Skeletal muscle cell (primary cell): ENCODE data around the gene USP25.
A peak's percentile ranks its signal among the peaks of the same experiment; 100 is the strongest.

Source experiments
- DNase-seq: peaks from one replicate; pipeline ENCODE4 v3.0.0-alpha.2; 2010; ENCODE audit warnings: low read depth
- H3K4me3 ChIP-seq: 2 replicates; pipeline ENCODE4 v1.5.1; 2011; ENCODE audit warnings: low read depth, mild to moderate bottlenecking, control low read depth, low read length, moderate library complexity

The USP25 gene

DNA sequence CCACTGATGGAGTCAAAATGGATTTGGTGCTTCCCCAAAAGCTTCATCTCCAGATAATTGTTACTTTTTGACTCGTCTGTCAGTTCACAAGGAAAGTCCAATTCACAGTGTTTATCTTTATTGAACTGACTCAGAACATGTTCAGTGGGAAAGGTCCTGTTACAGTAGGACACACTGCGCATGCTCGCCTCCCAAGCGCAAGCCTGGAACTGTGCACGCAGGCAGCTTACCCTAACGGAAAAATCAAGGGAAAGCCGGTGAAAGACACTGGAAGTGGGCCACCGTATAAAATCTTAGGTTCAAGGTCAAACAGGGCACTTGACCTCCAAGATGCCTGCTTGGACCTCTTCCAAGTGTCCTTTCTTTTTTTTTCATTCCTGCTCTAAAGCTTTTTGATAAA lies 174.6 kb downstream of the USP25 start:
- H3K4me3 ChIP-seq, result no peak overlapping the region
- no peak for DNase-seq

GRCh38 chr21:15908187-15908586 lies 178.4 kb downstream of the USP25 start:
- no peak overlapping the region for H3K4me3 ChIP-seq
- peak; percentile 11 for DNase-seq

DNA sequence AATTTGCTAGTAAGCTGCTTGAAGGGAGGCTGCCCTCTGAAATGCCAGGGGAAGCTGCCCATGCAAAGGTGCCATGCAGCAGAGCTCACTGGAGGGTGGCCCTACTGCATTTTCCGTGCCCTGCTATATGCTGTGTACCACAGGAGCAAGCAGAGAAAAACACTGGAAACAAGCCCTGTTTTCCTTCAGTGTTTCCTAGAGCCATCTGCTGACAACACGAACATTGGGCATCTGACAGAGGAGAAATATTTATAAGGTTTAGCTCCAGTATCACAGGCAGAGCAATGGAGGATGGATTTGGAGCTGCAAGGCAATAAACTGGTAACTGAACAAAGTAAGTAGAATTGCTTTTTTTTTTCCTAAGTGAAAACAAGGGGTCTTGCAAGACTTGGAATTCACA lies 198.4 kb downstream of the USP25 start:
- no peak overlapping the region for H3K4me3 ChIP-seq
- no peak for DNase-seq

DNA sequence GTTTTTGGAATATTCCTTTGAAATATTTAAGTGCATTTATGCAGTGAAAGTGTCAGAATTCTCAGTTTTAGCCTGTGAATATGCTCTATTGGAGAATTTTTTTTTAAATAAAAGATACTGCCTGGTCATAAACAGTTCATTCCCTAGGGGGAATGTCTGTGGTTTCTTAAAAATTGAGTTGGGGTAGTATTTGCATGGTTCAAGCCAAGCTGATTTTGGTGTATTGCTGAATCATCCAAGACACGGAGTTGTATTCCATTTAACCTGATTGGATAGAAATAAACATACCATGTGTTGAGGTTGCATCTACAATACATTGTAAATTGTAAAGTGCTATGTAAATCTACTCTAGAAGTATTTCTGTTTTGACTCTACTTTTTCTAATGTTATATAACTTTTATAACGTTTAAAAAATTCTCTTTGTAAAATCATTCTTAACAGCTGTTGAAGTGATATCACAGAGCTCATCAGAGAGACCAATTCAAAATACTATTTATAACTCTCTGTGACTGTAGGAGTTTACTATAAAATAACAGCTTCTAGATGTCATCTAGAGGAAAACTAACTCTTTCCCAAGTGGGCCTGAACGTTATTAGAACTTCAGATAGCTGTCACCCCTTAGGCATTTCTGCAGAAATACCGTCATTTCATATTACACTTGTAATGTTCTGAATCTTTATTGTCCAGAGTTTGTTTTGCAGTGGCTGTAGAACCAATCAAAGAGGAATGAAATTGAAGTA lies 199.1 kb downstream of the USP25 start:
- H3K4me3 ChIP-seq, result no peak overlapping the region
- peak; percentile 36 for DNase-seq

DNA sequence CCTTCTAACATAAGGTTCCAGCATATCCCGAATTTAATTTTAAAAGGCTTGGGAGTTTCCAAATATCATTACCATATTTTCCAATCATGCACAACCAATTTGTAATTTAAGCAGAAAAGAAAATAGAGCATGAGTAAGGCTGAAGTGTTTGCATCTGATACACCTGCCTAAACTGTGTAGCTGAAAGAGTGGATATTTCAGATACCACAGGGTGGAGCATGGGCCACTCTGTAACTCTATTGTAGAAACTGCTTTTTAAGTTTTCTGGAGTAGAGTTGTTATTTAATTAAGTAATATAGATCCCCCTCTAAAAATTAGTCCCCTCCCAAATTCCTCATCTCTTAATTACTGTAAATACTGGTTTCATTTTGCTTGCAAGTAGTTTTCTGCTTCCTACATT lies 199.8 kb downstream of the USP25 start:
- H3K4me3 ChIP-seq, result no peak overlapping the region
- no peak for DNase-seq
